Retinal pigment epithelial cell (primary cell): ENCODE results near the gene SAMM50.

Experiments used
- DNase-seq: peaks from one replicate; pipeline ENCODE4 v3.0.0-alpha.2; 2010; ENCODE audit warnings: low read depth
- H3K4me3 ChIP-seq: 2 replicates; pipeline ENCODE4 v1.5.1; 2011; ENCODE audit warnings: mild to moderate bottlenecking, low read length, control low read depth, moderate library complexity
- TF ChIP-seq, protein P1 (sequence below): conservative IDR thresholded peaks from 2 replicates; pipeline ENCODE4 v1.5.1; 2011; ENCODE audit warnings: low read depth, low read length, control low read depth, inconsistent platforms

The SAMM50 gene

DNA sequence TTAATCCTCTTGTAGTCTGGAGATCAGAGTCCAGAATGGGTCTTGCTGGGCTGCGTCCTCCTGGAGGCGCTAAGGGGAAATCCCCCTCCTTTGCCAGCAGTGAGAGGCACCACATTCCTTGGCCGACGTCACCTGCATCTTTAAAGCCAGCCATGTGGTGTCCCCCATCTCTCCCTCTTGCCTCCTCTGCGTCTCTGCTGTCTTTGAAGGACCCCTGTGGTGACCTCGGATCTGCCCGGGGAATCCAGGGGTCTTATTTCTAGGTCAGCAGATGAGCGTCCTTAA, 41.7 kb downstream of the SAMM50 start:
- DNase-seq, result no peak
- no peak overlapping the region for H3K4me3 ChIP-seq
- TF ChIP-seq, protein P1, sequence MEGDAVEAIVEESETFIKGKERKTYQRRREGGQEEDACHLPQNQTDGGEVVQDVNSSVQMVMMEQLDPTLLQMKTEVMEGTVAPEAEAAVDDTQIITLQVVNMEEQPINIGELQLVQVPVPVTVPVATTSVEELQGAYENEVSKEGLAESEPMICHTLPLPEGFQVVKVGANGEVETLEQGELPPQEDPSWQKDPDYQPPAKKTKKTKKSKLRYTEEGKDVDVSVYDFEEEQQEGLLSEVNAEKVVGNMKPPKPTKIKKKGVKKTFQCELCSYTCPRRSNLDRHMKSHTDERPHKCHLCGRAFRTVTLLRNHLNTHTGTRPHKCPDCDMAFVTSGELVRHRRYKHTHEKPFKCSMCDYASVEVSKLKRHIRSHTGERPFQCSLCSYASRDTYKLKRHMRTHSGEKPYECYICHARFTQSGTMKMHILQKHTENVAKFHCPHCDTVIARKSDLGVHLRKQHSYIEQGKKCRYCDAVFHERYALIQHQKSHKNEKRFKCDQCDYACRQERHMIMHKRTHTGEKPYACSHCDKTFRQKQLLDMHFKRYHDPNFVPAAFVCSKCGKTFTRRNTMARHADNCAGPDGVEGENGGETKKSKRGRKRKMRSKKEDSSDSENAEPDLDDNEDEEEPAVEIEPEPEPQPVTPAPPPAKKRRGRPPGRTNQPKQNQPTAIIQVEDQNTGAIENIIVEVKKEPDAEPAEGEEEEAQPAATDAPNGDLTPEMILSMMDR, result peak; percentile 9

DNA sequence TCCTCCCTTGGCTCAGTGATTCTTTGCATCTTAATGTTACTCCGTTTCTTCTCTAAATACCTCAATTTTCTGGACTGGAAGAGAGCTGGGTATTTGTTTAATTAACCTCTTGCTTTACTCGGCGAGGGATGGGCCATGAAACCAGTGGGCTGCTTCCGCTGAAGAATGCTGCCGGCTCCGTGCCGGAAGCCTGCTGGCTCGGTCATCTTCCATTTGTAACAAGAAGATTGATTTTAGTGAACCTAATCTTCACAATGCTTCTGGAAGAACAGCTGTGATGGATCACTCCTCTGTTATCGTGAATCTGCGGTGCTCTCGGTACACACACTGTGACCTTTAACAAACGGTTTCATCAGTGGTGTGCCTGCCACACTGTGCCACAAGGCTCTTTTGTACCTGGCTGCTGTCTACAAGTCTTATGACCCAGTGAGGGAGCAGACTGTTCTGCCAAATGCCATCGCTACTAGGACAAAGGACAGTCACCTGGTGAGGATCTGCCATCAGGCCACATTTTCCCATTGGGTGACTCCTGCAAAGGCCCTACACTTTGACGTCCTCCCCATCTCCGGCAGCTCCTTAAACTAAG, 43.5 kb downstream of the SAMM50 start:
- no peak overlapping the region for H3K4me3 ChIP-seq
- TF ChIP-seq, protein P1, result no peak
- no peak for DNase-seq

DNA sequence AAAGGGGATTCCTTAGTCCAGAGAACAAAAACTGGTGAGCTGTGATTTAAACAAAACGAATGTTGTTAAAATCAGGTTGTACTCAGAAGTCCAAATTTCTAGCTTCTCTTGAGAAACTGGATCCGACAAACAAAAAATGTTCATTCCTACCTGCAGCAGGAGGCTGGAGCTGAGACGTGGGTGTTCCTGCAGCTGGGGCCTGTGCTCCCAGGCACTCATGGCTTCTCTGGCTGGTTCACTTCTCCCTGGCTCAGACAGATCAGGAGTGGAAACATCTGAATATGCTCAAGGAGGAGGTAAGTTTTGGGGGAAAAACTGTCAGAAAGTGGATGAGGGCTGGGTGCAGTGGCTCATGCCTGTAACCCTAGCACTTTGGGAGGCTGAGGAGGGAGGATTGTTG, 44.1 kb downstream of the SAMM50 start:
- TF ChIP-seq, protein P1, result no peak
- DNase-seq, result no peak
- H3K4me3 ChIP-seq, result no peak overlapping the region

DNA sequence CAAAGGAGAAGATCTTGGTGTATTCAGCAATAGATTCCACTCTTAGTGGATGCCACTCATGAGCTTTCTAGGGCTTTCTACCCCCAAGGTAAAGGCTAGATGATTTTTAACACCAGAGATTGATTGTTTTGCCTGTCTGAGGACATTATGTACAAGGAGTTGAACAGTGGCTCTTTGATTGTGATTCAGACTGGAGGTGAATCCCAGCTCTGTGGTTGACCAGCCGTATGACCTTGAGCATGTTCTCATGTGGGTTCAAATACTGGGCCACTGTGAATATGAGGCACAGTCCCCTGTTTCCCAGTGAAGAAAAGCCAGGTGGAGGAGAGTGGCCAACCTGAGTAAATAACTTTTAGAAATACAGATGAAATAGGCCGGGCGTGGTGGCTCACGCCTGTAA, 44.9 kb downstream of the SAMM50 start:
- DNase-seq, result no peak
- TF ChIP-seq, protein P1, result no peak
- H3K4me3 ChIP-seq, result no peak overlapping the region

DNA sequence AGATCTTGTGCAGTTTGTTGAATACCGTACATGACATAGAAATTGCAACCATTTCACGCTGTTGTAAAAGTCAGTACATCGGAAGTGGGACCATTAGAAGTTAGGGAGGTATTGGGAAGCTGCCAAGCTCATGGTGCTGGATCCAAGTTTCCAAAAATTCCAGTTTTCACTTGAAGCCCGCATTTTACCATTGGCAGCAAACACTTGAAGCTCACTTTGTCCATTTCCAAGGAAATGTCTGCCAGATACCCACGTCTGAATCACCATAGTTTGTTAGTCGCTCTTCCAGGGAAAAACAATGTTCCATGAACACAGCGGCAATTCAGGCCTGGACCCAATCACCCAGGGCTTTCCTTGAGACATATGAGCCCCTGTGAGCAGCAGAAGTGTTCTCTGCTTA, 46.3 kb downstream of the SAMM50 start:
- TF ChIP-seq, protein P1, result no peak
- no peak overlapping the region for H3K4me3 ChIP-seq

DNA sequence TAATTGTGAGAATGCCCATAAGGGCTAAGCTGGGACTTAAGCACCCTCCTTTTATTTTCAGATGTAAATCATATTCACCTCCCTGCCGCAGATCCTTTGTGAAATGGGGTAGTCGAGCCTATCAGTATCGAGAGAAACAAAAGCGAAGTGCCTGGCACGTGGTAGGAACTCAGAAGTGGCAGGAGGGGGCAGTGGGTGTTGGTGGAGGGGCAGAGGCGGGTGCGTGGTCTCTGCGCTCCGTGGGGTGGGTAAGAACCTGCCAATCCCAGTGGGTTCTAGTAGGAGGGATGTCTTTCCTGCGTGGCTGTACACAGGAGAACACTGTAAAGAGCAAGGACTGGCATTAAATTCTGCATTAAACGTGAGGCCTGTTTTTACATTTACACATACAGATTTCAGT, 47.1 kb downstream of the SAMM50 start:
- TF ChIP-seq, protein P1, result no peak
- H3K4me3 ChIP-seq, result no peak overlapping the region
- no peak for DNase-seq

More for the DNA sequence above, 46.3 kb downstream of the SAMM50 start:
- no peak for DNase-seq

DNA sequence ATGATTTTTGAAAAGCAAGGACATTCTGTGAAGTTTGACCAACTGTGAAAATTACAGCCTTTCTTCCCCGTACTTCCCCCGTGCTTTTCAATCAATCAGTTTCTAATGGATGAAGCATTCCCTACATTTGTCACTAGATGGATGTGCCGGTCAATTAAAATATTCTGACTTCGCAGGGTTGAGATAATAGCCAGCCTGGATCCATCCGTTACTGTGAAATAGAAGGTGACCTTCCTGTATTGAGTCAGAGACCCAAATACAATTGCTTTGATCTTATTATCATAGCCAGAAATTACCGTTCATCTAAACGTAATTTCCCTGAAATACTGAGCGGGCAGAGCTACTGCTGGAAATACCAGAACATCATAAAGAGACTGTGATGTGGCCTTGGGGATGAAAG, 47.8 kb downstream of the SAMM50 start:
- H3K4me3 ChIP-seq, result no peak overlapping the region
- TF ChIP-seq, protein P1, result no peak
- DNase-seq, result no peak
